ENCODE measurements around the gene KCTD18. TPM values are rescaled to one million over a fixed set of nuclear protein-coding genes. Genes with fewer than 3 reads are reported as not detected.

KCTD18 gene
- polyA plus RNA-seq, 1 donor (not counting 4 experiments of a cell fraction or from before 2014, with no cell fraction given): 10.9 TPM

- TF ChIP-seq CTCF (optimal IDR thresholded peaks at IDR 0.05 in 1 of 3, IDR thresholded peaks at IDR 0.05 in 1 of 3, conservative IDR thresholded peaks at IDR 0.05 in 1 of 3; ENCODE audit: extremely low read depth in 1 of 3, insufficient read depth in 2 of 3, low read length in 3 of 3) (no peak), EZH2 (IDR thresholded peaks at IDR 0.05; ENCODE audit: low read length) (no peak)
- H3K9me1 ChIP-seq (ENCODE audit: control insufficient read depth, extremely low read depth, insufficient read depth, low read length): no peaks in the 10 kb centered on the region
- DNase-seq (ENCODE audit: low read depth, low spot score) (no peak), FAIRE-seq (no peak)
- no peak overlapping the region for H3K9ac ChIP-seq (ENCODE audit: control insufficient read depth, extremely low read depth, insufficient read depth, low read length)
- H3K4me1 ChIP-seq (ENCODE audit: control insufficient read depth, extremely low read depth, insufficient read depth, low read length): peaks cover 3% of the 10 kb centered on the region
- no peaks in the 10 kb centered on the region for H3K9me3 ChIP-seq (ENCODE audit: control insufficient read depth, low read depth, low read length)
- no peak overlapping the region for H3K4me3 ChIP-seq (ENCODE audit: control insufficient read depth in 2 of 3, extremely low read depth in 1 of 3, insufficient read depth in 2 of 3, low read depth in 1 of 3, low read length in 3 of 3)
- H3K27me3 ChIP-seq (ENCODE audit: control insufficient read depth, extremely low read depth, insufficient read depth, low read length): no peaks in the 10 kb centered on the region
- no peak overlapping the region for H3K27ac ChIP-seq (ENCODE audit: control insufficient read depth, insufficient read depth, low read length)
- dilution Hi-C loops (cut with MboI; ENCODE audit: extremely low pct_ligation_motif_present, low sequenced_read_pairs): no loop called here
- H3K36me3 ChIP-seq (ENCODE audit: control insufficient read depth in 2 of 2, extremely low read depth in 1 of 2, insufficient read depth in 2 of 2, low read length in 2 of 2): peaks cover 5 to 11% of the 10 kb centered on the region in 2 experiments
- H2AFZ ChIP-seq (ENCODE audit: control insufficient read depth, low read length): no peak overlapping the region
- H3K4me2 ChIP-seq (ENCODE audit: control insufficient read depth, extremely low read depth, insufficient read depth, low read depth, low read length): no peak overlapping the region
- H4K20me1 ChIP-seq (ENCODE audit: control insufficient read depth, extremely low read depth, insufficient read depth, low read length): no peaks in the 10 kb centered on the region
- H3K79me2 ChIP-seq (ENCODE audit: control insufficient read depth, insufficient read depth, low read length): no peaks in the 10 kb centered on the region
These were observed 58.4 kb downstream of the KCTD18 start for GRCh38 chr2:200451511-200451910.

GRCh38 chr2:200450288-200450687, 59.6 kb downstream of the KCTD18 start:
- Histone ChIP-seq H3K9me1 (ENCODE audit: control insufficient read depth, extremely low read depth, insufficient read depth, low read length) (no peaks in the 10 kb centered on the region), H3K27me3 (ENCODE audit: control insufficient read depth, extremely low read depth, insufficient read depth, low read length) (no peaks in the 10 kb centered on the region), H3K4me2 (ENCODE audit: control insufficient read depth, extremely low read depth, insufficient read depth, low read depth, low read length) (no peak overlapping the region), H3K36me3 (ENCODE audit: control insufficient read depth in 2 of 2, extremely low read depth in 1 of 2, insufficient read depth in 2 of 2, low read length in 2 of 2) (peaks cover 5 to 9% of the 10 kb centered on the region in 2 experiments), H3K27ac (ENCODE audit: control insufficient read depth, insufficient read depth, low read length) (no peak overlapping the region), H3K4me1 (ENCODE audit: control insufficient read depth, extremely low read depth, insufficient read depth, low read length) (peaks cover 2% of the 10 kb centered on the region), H3K9me3 (ENCODE audit: control insufficient read depth, low read depth, low read length) (no peaks in the 10 kb centered on the region), H2AFZ (ENCODE audit: control insufficient read depth, low read length) (no peak overlapping the region), H3K4me3 (ENCODE audit: control insufficient read depth in 2 of 3, extremely low read depth in 1 of 3, insufficient read depth in 2 of 3, low read depth in 1 of 3, low read length in 3 of 3) (no peak overlapping the region), H4K20me1 (ENCODE audit: control insufficient read depth, extremely low read depth, insufficient read depth, low read length) (no peaks in the 10 kb centered on the region), H3K79me2 (ENCODE audit: control insufficient read depth, insufficient read depth, low read length) (no peaks in the 10 kb centered on the region), H3K9ac (ENCODE audit: control insufficient read depth, extremely low read depth, insufficient read depth, low read length) (no peak overlapping the region)
- FAIRE-seq (no peak), DNase-seq (ENCODE audit: low read depth, low spot score) (no peak)
- no peak for TF ChIP-seq CTCF (optimal IDR thresholded peaks at IDR 0.05 in 1 of 3, IDR thresholded peaks at IDR 0.05 in 1 of 3, conservative IDR thresholded peaks at IDR 0.05 in 1 of 3; ENCODE audit: extremely low read depth in 1 of 3, insufficient read depth in 2 of 3, low read length in 3 of 3)
- no peak for TF ChIP-seq EZH2 (IDR thresholded peaks at IDR 0.05; ENCODE audit: low read length)
- dilution Hi-C loops (cut with MboI; ENCODE audit: extremely low pct_ligation_motif_present, low sequenced_read_pairs): no loop called here

Data from keratinocyte (primary cell).